Keratinocyte (primary cell): ENCODE measurements around the gene SEC14L5. TPM values are rescaled to one million over a fixed set of nuclear protein-coding genes. Genes with fewer than 3 reads are reported as not detected.
"Not testable (repeated sequence)": the region's sequence is repeated elsewhere in the genome, so short reads cannot be mapped to it uniquely, and the experiment has no call there.

Source experiments
- DNase-seq: peaks from one replicate; pipeline ENCODE4 v3.0.0-alpha.2; 2011; ENCODE audit warnings: low read depth, missing footprints, low spot score
- FAIRE-seq: peaks from 2 replicates; lab custom pipeline; 2011; peaks lifted over from hg19 to GRCh38; lab: Jason Lieb, UNC
- H2AFZ ChIP-seq: 2 replicates; pipeline ENCODE4 v1.6.0; 2012; ENCODE audit warnings: low read length, control low read depth, inconsistent platforms; ENCODE audit not compliant: control insufficient read depth
- H3K27ac ChIP-seq: 2 replicates; pipeline ENCODE4 v1.5.1; 2011; ENCODE audit warnings: low read length; ENCODE audit not compliant: control insufficient read depth, insufficient read depth
- H3K27me3 ChIP-seq: 3 replicates; pipeline ENCODE4 v1.6.0; 2011; ENCODE audit warnings: low read length; ENCODE audit not compliant: control insufficient read depth, insufficient read depth; ENCODE audit errors: extremely low read depth
- H3K36me3 ChIP-seq, 2 experiments: 2 replicates in 1 of 2; 3 replicates in 1 of 2; pipeline ENCODE4 v1.5.1; 2011; ENCODE audit warnings: low read length in 2 of 2, mild to moderate bottlenecking in 1 of 2; ENCODE audit not compliant: control insufficient read depth in 2 of 2, insufficient read depth in 2 of 2; ENCODE audit errors: extremely low read depth in 1 of 2
- H3K4me1 ChIP-seq: 3 replicates; pipeline ENCODE4 v1.5.1; 2011; ENCODE audit warnings: low read length; ENCODE audit not compliant: control insufficient read depth, insufficient read depth; ENCODE audit errors: extremely low read depth
- H3K4me2 ChIP-seq: 3 replicates; pipeline ENCODE4 v1.6.0; 2011; ENCODE audit warnings: low read depth, low read length; ENCODE audit not compliant: control insufficient read depth, insufficient read depth; ENCODE audit errors: extremely low read depth
- H3K4me3 ChIP-seq, 3 experiments: fragments of 200-600 bp in 1 of 3; sonication (generic) in 1 of 3; 2 replicates in 2 of 3; 3 replicates in 1 of 3; pipeline ENCODE4 v1.5.1; 2011 to 2016; ENCODE audit warnings: low read length in 3 of 3, mild to moderate bottlenecking in 3 of 3, control low read depth in 2 of 3, inconsistent platforms in 1 of 3, low read depth in 1 of 3, mixed read lengths in 1 of 3, mixed run types in 1 of 3, moderate library complexity in 1 of 3; ENCODE audit not compliant: control insufficient read depth in 2 of 3, insufficient read depth in 2 of 3; ENCODE audit errors: extremely low read depth in 1 of 3
- H3K79me2 ChIP-seq: 2 replicates; pipeline ENCODE4 v1.6.0; 2012; ENCODE audit warnings: low read length; ENCODE audit not compliant: control insufficient read depth, insufficient read depth
- H3K9ac ChIP-seq: 3 replicates; pipeline ENCODE4 v1.6.0; 2011; ENCODE audit warnings: low read length; ENCODE audit not compliant: control insufficient read depth, insufficient read depth; ENCODE audit errors: extremely low read depth
- H3K9me1 ChIP-seq: 3 replicates; pipeline ENCODE4 v1.6.0; 2011; ENCODE audit warnings: low read length; ENCODE audit not compliant: control insufficient read depth, insufficient read depth; ENCODE audit errors: extremely low read depth
- H3K9me3 ChIP-seq: 2 replicates; pipeline ENCODE4 v1.5.1; 2012; ENCODE audit warnings: low read depth, low read length; ENCODE audit not compliant: control insufficient read depth
- H4K20me1 ChIP-seq: 3 replicates; pipeline ENCODE4 v1.6.0; 2011; ENCODE audit warnings: low read length; ENCODE audit not compliant: control insufficient read depth, insufficient read depth; ENCODE audit errors: extremely low read depth
- EZH2 ChIP-seq: IDR thresholded peaks from one replicate; pipeline ENCODE4 v1.6.1; 2012; ENCODE audit warnings: inconsistent platforms, mild to moderate bottlenecking, low read length, moderate library complexity
- dilution Hi-C: fragments of 300-500 bp; cut with MboI; formaldehyde crosslinking; loops from one replicate; pipeline ENCODE4 v1.7.0; 2020; ENCODE audit warnings: low sequenced_read_pairs; ENCODE audit not compliant: extremely low pct_ligation_motif_present
- polyA plus RNA-seq, 5 experiments: library from polyadenylated mRNA; depleted of rRNA in 3 of 5; stranded (reverse) in 3 of 5; stranded (forward) in 1 of 5; unstranded in 1 of 5; fragments of >200 nt; gene quantifications; 1 replicate in 1 of 5; 2 replicates in 3 of 5; 3 replicates in 1 of 5; pipeline versions ENCODE4 v1.2.1 to v1.2.3, GENCODE V29; 2011 to 2012; ENCODE audit warnings: missing spikeins in 2 of 5, low read depth in 1 of 5, low replicate concordance in 1 of 5
- TF ChIP-seq, protein P1 (sequence below), 3 experiments: IDR thresholded peaks in 1 of 3; conservative IDR thresholded peaks in 1 of 3; optimal IDR thresholded peaks in 1 of 3; 2 replicates in 2 of 3; 3 replicates in 1 of 3; pipeline versions ENCODE3 to v1.5.1; 2011; ENCODE audit warnings: low read length in 3 of 3, mild to moderate bottlenecking in 3 of 3, moderate library complexity in 2 of 3, control low read depth in 1 of 3, inconsistent platforms in 1 of 3; ENCODE audit not compliant: insufficient read depth in 2 of 3; ENCODE audit errors: extremely low read depth in 1 of 3

The SEC14L5 gene
- polyA plus RNA-seq, 1 donor (not counting 4 experiments of a cell fraction or from before 2014, with no cell fraction given), result 0.08 TPM

DNA sequence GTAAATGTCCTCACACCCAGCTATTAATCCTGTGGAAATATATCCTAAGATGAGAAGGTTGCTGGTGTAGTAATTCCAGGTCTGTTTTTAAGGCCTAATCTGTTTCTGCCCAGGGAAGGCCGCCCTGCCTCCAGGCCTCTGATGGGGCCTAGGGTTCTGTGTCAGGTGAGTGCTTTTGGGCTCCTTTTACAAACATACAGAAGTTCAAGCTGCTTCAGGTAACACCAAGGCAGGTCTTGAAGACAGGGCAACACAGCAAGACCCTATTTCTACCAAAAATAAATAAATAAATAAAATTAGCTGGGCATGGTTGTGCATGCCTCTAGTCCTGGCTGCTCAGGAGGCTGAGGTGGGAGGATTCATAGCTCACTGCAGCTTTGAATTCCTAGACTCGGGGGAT, 30.5 kb upstream of the SEC14L5 start:
- peaks cover 8 to 11% of the 10 kb centered on the region in 2 experiments for H3K36me3 ChIP-seq
- H3K4me2 ChIP-seq, result no peak overlapping the region
- dilution Hi-C loops, result no loop called here
- no peaks in the 10 kb centered on the region for H4K20me1 ChIP-seq
- H2AFZ ChIP-seq, result no peak overlapping the region
- peaks cover 44% of the 10 kb centered on the region for H3K4me1 ChIP-seq
- TF ChIP-seq EZH2, result no peak
- TF ChIP-seq, protein P1, sequence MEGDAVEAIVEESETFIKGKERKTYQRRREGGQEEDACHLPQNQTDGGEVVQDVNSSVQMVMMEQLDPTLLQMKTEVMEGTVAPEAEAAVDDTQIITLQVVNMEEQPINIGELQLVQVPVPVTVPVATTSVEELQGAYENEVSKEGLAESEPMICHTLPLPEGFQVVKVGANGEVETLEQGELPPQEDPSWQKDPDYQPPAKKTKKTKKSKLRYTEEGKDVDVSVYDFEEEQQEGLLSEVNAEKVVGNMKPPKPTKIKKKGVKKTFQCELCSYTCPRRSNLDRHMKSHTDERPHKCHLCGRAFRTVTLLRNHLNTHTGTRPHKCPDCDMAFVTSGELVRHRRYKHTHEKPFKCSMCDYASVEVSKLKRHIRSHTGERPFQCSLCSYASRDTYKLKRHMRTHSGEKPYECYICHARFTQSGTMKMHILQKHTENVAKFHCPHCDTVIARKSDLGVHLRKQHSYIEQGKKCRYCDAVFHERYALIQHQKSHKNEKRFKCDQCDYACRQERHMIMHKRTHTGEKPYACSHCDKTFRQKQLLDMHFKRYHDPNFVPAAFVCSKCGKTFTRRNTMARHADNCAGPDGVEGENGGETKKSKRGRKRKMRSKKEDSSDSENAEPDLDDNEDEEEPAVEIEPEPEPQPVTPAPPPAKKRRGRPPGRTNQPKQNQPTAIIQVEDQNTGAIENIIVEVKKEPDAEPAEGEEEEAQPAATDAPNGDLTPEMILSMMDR (optimal IDR thresholded peaks at IDR 0.05 in 1 of 3, IDR thresholded peaks at IDR 0.05 in 1 of 3, conservative IDR thresholded peaks at IDR 0.05 in 1 of 3; ENCODE audit: extremely low read depth in 1 of 3, insufficient read depth in 2 of 3, low read length in 3 of 3), result no peak
- no peak for FAIRE-seq
- no peak overlapping the region for H3K9ac ChIP-seq
- H3K9me1 ChIP-seq, result no peaks in the 10 kb centered on the region
- no peak overlapping the region for H3K27ac ChIP-seq
- no peak for DNase-seq
- H3K79me2 ChIP-seq, result peaks cover 9% of the 10 kb centered on the region
- peaks cover 7% of the 10 kb centered on the region for H3K9me3 ChIP-seq
- H3K27me3 ChIP-seq, result no peaks in the 10 kb centered on the region
- no peak overlapping the region for H3K4me3 ChIP-seq

- Histone ChIP-seq H3K4me2 (no peak overlapping the region), H4K20me1 (no peaks in the 10 kb centered on the region), H3K9me3 (peaks cover 7% of the 10 kb centered on the region), H3K27ac (no peak overlapping the region), H3K4me1 (peaks cover 38% of the 10 kb centered on the region), H3K9ac (no peak overlapping the region), H2AFZ (no peak overlapping the region), H3K27me3 (no peaks in the 10 kb centered on the region), H3K4me3 (no peak overlapping the region), H3K9me1 (no peaks in the 10 kb centered on the region), H3K36me3 (peaks cover 8 to 11% of the 10 kb centered on the region in 2 experiments), H3K79me2 (peaks cover 9% of the 10 kb centered on the region)
- dilution Hi-C loops, result no loop called here
- FAIRE-seq (no peak), DNase-seq (no peak)
- no peak for TF ChIP-seq EZH2
- TF ChIP-seq, protein P1 (optimal IDR thresholded peaks at IDR 0.05 in 1 of 3, IDR thresholded peaks at IDR 0.05 in 1 of 3, conservative IDR thresholded peaks at IDR 0.05 in 1 of 3; ENCODE audit: extremely low read depth in 1 of 3, insufficient read depth in 2 of 3, low read length in 3 of 3), result no peak
These were observed 29.9 kb upstream of the SEC14L5 start for GRCh38 chr16:4928227-4928626.

DNA sequence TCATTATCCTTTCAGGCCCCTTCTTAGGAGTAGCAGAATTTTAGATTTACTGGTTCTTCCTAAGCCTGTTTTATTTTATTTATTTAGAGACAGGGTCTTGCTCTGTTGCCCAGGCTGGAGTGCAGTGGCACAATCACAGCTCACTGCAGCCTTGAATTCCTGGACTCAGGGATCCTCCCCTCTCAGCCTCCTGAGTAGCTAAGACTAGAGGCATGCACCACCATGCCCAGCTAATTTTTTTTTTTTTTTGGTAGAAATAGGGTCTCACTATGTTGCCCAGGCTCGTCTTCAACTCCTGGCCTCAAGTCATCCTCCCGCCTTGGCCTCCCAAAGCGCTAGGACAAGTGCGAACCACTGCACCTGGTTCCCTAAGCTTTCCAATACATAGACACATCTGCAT, 28.5 kb upstream of the SEC14L5 start:
- H3K9me1 ChIP-seq, H3K9ac ChIP-seq, dilution Hi-C loops, FAIRE-seq, H2AFZ ChIP-seq, H3K27me3 ChIP-seq, H3K4me2 ChIP-seq, H3K27ac ChIP-seq, H3K4me3 ChIP-seq, H4K20me1 ChIP-seq, H3K9me3 ChIP-seq, DNase-seq: not testable (repeated sequence)
- Histone ChIP-seq H3K36me3 (peaks cover 7 to 11% of the 10 kb centered on the region in 2 experiments), H3K79me2 (peaks cover 15% of the 10 kb centered on the region), H3K4me1 (peaks cover 26% of the 10 kb centered on the region)
